Astrocyte of the cerebellum (primary cell): ENCODE data around the gene ADAMTS3.

Experiments
- DNase-seq: peaks from one replicate; pipeline ENCODE4 v3.0.0-alpha.2; 2011; ENCODE audit warnings: low read depth
- H3K4me3 ChIP-seq: 2 replicates; pipeline ENCODE4 v1.5.1; 2011; ENCODE audit warnings: mild to moderate bottlenecking, low read depth, low read length, moderate library complexity
- CTCF ChIP-seq: IDR thresholded peaks from 2 replicates; pipeline ENCODE4 v1.5.1; 2012; ENCODE audit warnings: low read length, low read depth, moderate library complexity, mild to moderate bottlenecking; ENCODE audit errors: missing control alignments
- in situ Hi-C: cut with HindIII; loops from 2 replicates; pipeline ENCODE4 v1.10.0; 2017; ENCODE audit warnings: low sequenced_read_pairs

Gene ADAMTS3

DNA sequence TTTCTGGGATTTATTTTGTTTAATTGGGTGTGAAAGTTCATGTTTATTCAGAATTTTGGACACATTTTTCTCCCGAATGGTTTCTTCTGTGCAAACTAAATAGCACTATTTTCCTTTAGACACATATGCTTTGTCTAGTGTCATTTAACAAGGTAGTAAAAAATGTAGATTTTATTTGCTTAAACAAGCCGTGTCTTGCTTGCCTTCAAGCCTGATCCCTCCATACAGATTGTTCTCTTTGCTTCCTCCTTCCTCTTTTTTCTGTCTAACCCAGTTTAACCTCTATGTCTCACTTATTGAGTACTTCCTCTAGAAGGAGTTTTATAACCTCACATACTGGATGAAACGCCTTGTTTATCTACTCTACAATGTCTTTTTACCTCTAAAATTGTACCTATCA is 325.4 kb downstream of the ADAMTS3 start:
- TF ChIP-seq CTCF, result no peak
- in situ Hi-C loops, result no loop called here
- DNase-seq, result no peak
- H3K4me3 ChIP-seq, result no peak overlapping the region

- no peak for DNase-seq
- H3K4me3 ChIP-seq, result no peak overlapping the region
- TF ChIP-seq CTCF, result no peak
- in situ Hi-C loops, result no loop called here
Observed at GRCh38 chr4:72239487-72240116, 329.4 kb downstream of the ADAMTS3 start.
